Measurements from ENCODE around the gene RBM34. TPM values are rescaled to one million over a fixed set of nuclear protein-coding genes. Genes with fewer than 3 reads are reported as not detected.

Gene RBM34, protein sequence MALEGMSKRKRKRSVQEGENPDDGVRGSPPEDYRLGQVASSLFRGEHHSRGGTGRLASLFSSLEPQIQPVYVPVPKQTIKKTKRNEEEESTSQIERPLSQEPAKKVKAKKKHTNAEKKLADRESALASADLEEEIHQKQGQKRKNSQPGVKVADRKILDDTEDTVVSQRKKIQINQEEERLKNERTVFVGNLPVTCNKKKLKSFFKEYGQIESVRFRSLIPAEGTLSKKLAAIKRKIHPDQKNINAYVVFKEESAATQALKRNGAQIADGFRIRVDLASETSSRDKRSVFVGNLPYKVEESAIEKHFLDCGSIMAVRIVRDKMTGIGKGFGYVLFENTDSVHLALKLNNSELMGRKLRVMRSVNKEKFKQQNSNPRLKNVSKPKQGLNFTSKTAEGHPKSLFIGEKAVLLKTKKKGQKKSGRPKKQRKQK
- total RNA-seq: 66.9 and 75.0 TPM in 2 replicates
- long read RNA-seq, transcript RBM34-201 (11 exons, 2,054 nt): major isoform, 70 of 106 reads
- long read RNA-seq, partial matches to known transcripts: 12 of 106 reads
- long read RNA-seq, other reads (novel, unspliced or antisense): 24 of 106 reads

DNA sequence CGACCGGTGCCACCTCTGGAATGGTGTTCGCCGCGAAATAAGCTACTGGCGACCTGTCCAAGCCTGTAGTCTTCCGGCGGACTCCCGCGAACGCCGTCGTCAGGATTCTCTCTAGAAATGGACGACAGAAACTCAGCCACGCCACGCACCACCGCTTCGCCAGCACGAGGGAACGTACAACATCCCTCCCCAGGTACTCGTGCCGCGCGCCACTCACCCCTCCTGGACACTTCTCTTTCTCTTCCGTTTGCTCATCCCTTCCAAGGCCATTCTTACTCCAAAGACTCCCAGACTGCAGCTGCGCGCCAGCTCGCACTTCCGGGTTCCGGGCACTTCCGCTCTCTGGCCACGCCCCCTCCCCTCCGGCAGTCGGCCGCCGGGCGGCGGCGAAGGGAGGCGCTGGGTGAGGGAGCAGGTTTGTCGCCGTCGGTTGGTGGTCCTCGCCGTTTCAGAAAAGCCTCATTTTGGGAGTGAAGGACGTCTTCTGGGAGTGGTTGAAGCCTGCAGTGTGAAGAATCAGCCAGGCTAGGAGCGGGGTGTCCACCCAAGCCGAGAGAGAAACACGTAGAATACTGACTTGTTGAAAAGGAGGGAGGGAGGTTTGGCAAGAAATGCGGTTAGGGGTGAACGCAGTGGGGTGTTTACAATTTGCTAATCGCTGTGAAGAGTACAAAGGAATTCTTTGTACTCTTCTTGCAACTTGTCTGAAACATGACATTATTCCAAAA lies at the start of gene RBM34:
Gene RBM34 (minus strand): TSS at position 294 of the 728 bp plus-strand sequence. CDS start 24 bp downstream, at position 270.
- H3K4me1 Mint-ChIP-seq (ENCODE audit: unreplicated experiment): peaks cover 18% of the 10 kb centered on the region
- no peaks in the 10 kb centered on the region for H3K9me3 Mint-ChIP-seq (ENCODE audit: unreplicated experiment)
- peak within 1 kb of the TSS; percentile 99 for H3K27ac Mint-ChIP-seq (ENCODE audit: unreplicated experiment)
- TF ChIP-seq, protein P1, sequence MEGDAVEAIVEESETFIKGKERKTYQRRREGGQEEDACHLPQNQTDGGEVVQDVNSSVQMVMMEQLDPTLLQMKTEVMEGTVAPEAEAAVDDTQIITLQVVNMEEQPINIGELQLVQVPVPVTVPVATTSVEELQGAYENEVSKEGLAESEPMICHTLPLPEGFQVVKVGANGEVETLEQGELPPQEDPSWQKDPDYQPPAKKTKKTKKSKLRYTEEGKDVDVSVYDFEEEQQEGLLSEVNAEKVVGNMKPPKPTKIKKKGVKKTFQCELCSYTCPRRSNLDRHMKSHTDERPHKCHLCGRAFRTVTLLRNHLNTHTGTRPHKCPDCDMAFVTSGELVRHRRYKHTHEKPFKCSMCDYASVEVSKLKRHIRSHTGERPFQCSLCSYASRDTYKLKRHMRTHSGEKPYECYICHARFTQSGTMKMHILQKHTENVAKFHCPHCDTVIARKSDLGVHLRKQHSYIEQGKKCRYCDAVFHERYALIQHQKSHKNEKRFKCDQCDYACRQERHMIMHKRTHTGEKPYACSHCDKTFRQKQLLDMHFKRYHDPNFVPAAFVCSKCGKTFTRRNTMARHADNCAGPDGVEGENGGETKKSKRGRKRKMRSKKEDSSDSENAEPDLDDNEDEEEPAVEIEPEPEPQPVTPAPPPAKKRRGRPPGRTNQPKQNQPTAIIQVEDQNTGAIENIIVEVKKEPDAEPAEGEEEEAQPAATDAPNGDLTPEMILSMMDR (IDR thresholded peaks at IDR 0.05): no peak
- peak within 1 kb of the TSS; percentile 98 for H3K4me3 Mint-ChIP-seq (ENCODE audit: unreplicated experiment)
- peak; percentile 97 for DNase-seq (ENCODE audit: extremely low spot score, unreplicated experiment)
- H3K27me3 Mint-ChIP-seq (ENCODE audit: unreplicated experiment): no peaks in the 10 kb centered on the region
- H3K36me3 Mint-ChIP-seq (ENCODE audit: unreplicated experiment): peaks cover 2% of the 10 kb centered on the region

DNA sequence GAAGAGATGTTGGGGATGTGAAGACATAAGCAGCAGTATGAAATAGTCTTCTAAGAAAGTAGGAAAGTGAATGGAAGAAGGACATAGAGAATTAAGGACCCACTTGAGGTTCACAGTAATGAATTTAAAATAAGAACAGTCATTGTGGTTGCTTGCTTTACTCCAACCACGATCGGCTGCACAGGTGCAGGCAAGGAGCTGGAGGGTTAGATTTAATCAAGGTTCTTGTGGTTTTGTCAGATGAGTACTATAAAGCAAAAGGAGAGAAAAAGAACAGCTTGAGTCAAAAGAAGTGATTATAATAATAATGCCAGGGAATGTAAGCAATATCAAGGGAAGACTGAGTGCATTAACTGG lies 46.1 kb upstream of the RBM34 start:
- H3K36me3 Mint-ChIP-seq (ENCODE audit: unreplicated experiment): peaks cover 38% of the 10 kb centered on the region
- no peak overlapping the region for H3K27ac Mint-ChIP-seq (ENCODE audit: unreplicated experiment)
- H3K9me3 Mint-ChIP-seq (ENCODE audit: unreplicated experiment): no peaks in the 10 kb centered on the region
- no peak overlapping the region for H3K4me3 Mint-ChIP-seq (ENCODE audit: unreplicated experiment)
- TF ChIP-seq, protein P1 (IDR thresholded peaks at IDR 0.05): no peak
- DNase-seq (ENCODE audit: extremely low spot score, unreplicated experiment): no peak
- H3K27me3 Mint-ChIP-seq (ENCODE audit: unreplicated experiment): no peaks in the 10 kb centered on the region
- peaks cover 2% of the 10 kb centered on the region for H3K4me1 Mint-ChIP-seq (ENCODE audit: unreplicated experiment)

- TF ChIP-seq, protein P1 (IDR thresholded peaks at IDR 0.05): no peak
- no peak overlapping the region for H3K27ac Mint-ChIP-seq (ENCODE audit: unreplicated experiment)
- no peak overlapping the region for H3K4me3 Mint-ChIP-seq (ENCODE audit: unreplicated experiment)
- H3K9me3 Mint-ChIP-seq (ENCODE audit: unreplicated experiment): no peaks in the 10 kb centered on the region
- H3K4me1 Mint-ChIP-seq (ENCODE audit: unreplicated experiment): peaks cover 2% of the 10 kb centered on the region
- DNase-seq (ENCODE audit: extremely low spot score, unreplicated experiment): no peak
- peaks cover 37% of the 10 kb centered on the region for H3K36me3 Mint-ChIP-seq (ENCODE audit: unreplicated experiment)
- H3K27me3 Mint-ChIP-seq (ENCODE audit: unreplicated experiment): no peaks in the 10 kb centered on the region
These were observed 45.6 kb upstream of the RBM34 start for GRCh38 chr1:235206533-235207208.

GRCh38 chr1:235205687-235206086 lies 44.6 kb upstream of the RBM34 start:
- TF ChIP-seq, protein P1 (IDR thresholded peaks at IDR 0.05): no peak
- Mint-ChIP-seq H3K4me3 (ENCODE audit: unreplicated experiment) (no peak overlapping the region), H3K27me3 (ENCODE audit: unreplicated experiment) (no peaks in the 10 kb centered on the region), H3K9me3 (ENCODE audit: unreplicated experiment) (no peaks in the 10 kb centered on the region), H3K4me1 (ENCODE audit: unreplicated experiment) (peaks cover 2% of the 10 kb centered on the region), H3K36me3 (ENCODE audit: unreplicated experiment) (peaks cover 33% of the 10 kb centered on the region), H3K27ac (ENCODE audit: unreplicated experiment) (no peak overlapping the region)
- DNase-seq (ENCODE audit: extremely low spot score, unreplicated experiment): no peak

All from osteocyte (in vitro differentiated cells).